HCEC 1CT (cell line): Measurements from ENCODE around the gene SLC1A2.

ENCODE experiments used
- DNase-seq: peaks from one replicate; pipeline ENCODE4 v3.0.0-alpha.2; 2017

The SLC1A2 gene

GRCh38 chr11:35293699-35294098 lies 125.7 kb downstream of the SLC1A2 start:
- DNase-seq: no peak

- no peak for DNase-seq
Measured at GRCh38 chr11:35293035-35293434, 126.3 kb downstream of the SLC1A2 start.

- no peak for DNase-seq
Measured at GRCh38 chr11:35292279-35292678, 127.1 kb downstream of the SLC1A2 start.

DNA sequence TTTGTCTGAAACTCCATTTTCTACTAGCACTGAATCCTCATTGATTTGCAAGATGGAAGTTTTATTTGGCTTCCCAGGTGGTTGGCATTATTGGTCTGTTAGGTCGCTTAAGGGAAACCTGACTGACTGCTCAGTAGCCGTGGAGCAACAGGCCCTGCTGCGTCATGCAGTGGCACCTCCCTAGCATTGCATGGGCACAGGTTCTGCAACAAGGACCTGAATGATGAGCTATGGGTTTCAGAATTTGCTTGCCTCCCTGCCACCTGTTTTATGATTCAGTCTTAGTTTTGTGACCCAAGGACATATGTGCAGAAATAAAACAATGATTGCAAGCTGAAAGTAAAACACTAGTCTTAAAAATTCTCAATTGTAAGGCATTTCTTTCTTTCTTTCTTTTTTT lies 128.5 kb downstream of the SLC1A2 start:
- DNase-seq: no peak

GRCh38 chr11:35289821-35290220 lies 129.5 kb downstream of the SLC1A2 start:
- peak; percentile 75 for DNase-seq

GRCh38 chr11:35288817-35289541 lies 130.4 kb downstream of the SLC1A2 start:
- DNase-seq: peak; percentile 76

DNA sequence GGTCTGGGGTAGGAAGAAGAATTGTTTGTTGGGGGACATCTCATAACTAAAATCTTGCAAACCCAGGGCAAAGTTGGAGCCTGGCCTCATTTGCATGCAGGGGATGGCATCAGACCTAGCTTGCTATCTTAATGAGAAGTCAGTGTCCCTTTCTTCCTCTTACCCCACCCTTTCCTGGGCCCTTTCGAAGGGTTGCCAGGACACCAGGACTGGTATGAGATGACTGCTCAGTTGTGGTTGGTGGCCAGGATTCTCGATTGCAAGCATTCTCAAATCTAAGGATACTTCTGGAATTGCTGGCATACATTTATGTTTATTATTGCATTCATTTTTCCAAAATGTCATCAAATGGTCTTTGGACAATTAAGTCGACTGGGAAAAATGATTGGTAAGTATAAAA lies 131.0 kb downstream of the SLC1A2 start:
- no peak for DNase-seq

DNA sequence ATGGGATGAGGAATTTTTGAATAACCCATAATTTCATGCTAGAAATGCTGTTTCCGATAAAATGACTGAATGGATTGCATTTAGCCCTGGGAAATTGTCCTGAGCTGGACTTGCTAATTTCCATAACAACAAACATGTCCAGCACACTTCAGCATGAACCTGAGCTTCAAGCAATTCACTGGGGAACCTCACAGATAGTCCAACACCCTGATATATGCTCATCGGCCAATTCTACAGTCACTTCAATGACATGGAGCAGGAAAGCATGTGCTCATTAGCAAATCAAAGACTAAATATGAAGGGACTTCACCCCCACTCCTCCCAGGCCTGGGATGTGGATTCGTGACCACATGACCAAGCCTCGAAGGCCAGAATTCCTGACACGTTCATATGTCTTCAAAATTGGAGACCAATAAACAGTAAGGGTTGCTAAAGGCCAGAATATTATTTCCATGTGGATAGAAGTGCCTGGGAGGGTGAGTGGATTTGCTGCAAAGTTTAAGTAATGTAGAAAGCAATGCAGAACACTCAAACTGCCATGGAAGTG lies 131.9 kb downstream of the SLC1A2 start:
- DNase-seq: no peak

GRCh38 chr11:35286126-35286525 lies 133.2 kb downstream of the SLC1A2 start:
- no peak for DNase-seq

DNA sequence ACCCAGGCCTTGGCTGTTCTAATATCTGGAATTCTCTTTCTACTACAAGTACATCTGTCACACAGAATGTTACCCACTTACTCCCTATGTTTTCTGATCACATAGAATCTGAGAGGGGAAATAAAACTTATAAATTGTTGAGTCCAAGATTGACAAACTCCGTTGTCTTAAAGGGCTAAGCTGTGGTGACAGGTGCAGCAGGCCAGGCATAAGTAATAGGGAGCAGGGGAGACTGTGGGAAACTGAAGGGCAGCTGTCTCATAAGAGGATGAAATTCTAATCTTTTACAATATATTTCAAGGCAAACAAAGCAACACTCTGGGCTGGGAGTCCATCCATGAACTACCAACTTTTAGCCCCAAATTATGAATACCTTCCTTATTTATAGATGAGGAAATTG lies 133.9 kb downstream of the SLC1A2 start:
- no peak for DNase-seq

- peak; percentile 72 for DNase-seq
Measured at GRCh38 chr11:35282221-35282882, 137.0 kb downstream of the SLC1A2 start.

DNA sequence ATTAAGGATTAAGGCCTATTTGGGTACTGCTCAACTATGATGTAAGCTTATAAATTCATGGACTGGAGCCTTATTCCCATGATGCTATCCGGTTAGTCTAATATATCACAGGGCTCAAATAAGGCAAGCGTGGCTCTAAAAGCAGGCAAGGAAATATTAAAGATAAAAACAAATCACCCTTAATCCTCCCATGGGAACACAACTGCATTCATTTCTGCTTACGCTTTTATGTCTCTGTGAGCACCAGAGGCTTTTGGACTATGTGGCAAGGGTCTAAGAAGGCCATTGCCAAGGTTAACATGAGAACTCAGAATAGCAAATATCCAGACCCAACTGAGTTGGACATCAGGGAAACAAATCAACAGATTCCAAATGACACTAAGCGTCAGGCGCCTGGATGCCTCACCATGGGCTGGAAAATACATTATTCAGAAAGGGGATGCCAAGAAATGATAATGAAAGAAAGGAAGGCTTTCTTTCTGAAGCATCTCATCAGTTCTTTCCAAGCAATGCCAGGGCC lies 138.1 kb downstream of the SLC1A2 start:
- DNase-seq: no peak

GRCh38 chr11:35280727-35281126 lies 138.6 kb downstream of the SLC1A2 start:
- DNase-seq: no peak

DNA sequence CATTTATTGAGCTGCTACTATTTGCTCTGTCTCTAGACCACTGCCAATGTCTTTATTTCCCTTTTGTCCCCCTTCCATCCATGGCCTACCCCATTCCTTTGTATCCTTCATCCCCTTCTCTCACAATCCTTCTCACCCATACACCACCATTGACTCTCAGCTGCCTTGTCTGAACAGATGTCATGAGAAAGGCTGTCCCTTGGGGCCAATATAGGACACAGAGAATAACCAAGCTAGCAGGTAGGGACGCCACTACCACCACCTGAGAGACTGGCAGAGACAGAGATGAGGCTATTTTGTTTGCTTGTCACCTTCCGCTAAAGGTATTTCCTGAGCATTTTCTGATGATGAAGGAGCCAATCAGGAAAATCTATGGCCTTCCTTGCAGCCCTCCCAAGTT lies 141.5 kb downstream of the SLC1A2 start:
- no peak for DNase-seq

DNA sequence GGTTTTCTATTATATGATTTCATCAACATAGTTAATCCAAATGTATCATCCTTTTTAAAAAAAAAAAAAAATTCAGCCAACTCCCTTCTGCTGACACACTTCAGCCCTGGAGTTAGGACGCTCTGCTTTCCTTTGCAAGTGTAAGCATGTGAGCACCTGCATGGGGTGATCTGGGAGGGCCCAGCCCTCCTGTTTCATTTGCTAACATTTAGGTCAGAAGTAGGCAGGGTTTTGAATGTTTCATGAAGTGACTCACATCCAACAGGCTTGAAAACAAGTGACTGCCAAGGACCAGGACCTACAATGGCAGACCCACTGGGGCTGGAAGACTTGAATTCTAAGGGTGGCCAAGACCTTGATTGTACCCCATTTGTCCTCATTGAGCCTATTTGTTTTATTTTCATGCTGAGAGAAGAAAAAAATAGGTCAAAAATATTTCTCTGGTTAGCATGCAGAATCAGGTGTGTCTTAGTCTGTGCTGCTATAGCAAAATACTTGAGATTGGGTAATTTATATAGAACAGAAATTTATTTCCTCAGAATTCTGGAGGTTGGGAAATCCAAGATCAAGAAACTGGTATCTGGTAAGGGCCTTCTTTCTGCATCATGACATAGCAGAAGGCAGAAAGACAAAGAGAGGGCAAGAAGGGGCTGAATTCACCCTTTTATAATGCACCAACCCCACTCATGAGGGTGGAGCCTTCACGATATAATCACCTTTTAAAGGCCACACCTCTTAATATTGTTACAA lies 142.8 kb downstream of the SLC1A2 start:
- DNase-seq: no peak

- no peak for DNase-seq
Measured at GRCh38 chr11:35275786-35276170, 143.6 kb downstream of the SLC1A2 start.

DNA sequence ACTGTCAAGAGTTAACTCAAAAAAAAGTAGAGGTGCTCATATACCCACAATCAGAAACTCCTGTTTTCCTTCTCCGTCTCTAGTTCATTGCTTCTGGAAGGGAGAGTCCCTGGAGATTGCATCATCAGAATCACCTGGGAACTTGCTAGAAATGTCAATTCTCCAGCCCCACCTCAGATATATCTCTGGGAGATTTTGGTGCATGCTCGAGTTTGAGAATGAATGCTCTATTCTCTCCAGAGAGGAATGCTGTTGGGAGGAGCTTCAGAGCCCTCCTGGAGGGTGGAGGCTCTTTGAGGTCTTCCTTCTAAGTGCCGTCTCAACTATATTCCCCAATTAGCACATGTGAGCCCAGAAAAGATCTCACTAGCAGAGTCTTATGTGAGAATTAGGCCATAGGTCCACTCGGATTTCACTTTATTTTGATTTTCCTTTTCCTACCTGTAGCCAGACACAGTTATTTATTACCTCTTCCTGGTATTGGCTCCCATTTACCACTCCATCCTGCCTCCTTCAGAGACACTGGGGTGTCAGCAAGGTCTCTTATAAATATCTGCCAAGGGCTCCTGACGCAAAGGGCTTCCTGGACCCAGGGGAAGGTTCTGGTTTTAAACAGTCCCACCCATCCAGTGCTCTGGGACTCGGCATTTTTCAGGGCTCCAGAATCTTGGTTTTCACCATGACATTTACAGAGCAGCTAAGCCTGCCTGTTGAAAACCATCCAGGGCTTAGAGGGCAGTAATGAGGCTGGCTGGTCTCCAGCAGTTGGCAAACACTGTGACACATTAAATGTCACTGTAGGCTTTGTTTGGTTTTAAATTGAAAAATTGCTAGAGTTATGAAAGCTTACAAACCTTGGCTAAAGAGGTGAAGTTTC lies 144.2 kb downstream of the SLC1A2 start:
- no peak for DNase-seq

GRCh38 chr11:35272391-35272902 lies 146.9 kb downstream of the SLC1A2 start:
- DNase-seq: no peak

DNA sequence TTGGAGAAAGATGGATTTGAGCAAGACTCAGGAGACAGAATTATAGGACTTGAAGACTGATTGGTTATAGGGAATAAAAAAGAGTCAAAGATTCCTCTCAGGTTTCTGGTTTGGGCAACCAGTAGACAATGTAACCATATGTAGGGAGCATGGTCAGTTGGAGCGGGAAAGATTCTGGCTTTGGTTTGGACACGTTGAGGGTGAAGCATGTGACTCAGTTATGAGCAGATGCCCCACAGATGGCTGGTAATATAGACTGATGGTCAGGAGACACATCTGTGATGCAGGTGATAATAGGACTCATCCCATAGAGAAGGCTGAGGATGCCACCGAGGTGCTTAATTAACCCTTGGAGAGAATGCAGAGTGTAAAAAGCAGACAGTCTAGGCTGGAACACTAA lies 148.3 kb downstream of the SLC1A2 start:
- DNase-seq: no peak

GRCh38 chr11:35270342-35270741 lies 149.0 kb downstream of the SLC1A2 start:
- DNase-seq: no peak

GRCh38 chr11:35267504-35267903 lies 151.9 kb downstream of the SLC1A2 start:
- peak; percentile 77 for DNase-seq

DNA sequence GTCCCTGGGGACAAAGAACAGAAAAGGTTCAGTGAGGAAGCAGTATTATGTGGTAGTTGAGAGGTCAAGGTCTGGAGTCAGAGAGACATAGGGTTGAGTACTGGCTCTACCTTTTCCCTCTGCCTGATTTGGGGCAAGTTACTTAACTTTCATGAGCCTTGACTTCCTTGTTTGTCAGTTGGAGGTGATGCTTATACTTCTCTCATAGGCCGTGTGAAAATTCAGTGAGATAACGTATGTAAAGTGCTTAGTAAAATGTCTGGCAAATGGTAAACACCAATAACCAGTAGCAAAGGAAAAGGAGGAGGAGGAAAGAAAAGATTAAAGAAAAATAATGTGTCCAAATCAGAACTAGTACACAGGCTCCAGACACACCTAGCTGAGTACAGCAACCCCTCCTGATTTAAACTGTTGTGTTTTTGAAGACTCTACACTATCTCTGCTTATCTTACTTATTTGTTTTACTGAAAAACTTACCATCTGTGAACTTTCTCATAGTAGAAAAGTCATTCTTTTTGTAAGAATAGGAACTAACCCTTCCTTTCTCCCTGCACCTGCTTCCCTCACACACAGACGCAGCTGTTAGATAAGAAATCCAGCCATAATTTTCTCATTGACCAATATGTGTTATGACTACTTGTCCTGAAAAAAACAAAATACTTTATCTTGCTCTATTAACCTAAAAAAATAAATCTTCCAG lies 153.5 kb downstream of the SLC1A2 start:
- no peak for DNase-seq
